WTC11 (cell line): ENCODE measurements around the gene MED22. TPM values are rescaled to one million over a fixed set of nuclear protein-coding genes. Genes with fewer than 3 reads are reported as not detected.

Source experiments
- ATAC-seq: fragments of 200-7000 bp; cut with Tn5 transposase; 2 replicates; pipeline ENCODE4 v1.10.0; 2021; ENCODE audit warnings: mild to moderate bottlenecking, moderate library complexity
- CTCF ChIA-PET: fragments of 300-600 bp; sonication (Branson Sonifier 250); formaldehyde crosslinking; loops from one replicate; lab custom pipeline; 2021; ENCODE audit warnings: antibody characterized with exemption; lab: Charles Lee
- POLR2A ChIA-PET: fragments of 350-600 bp; sonication (Branson Sonifier 250); formaldehyde crosslinking; loops from one replicate; lab custom pipeline; 2021; ENCODE audit warnings: antibody characterized with exemption; lab: Charles Lee
- DNase-seq: peaks from one replicate; pipeline ENCODE4 v3.0.0; 2021; ENCODE audit warnings: low spot score
- H3K27ac Mint-ChIP-seq: 2 replicates; pipeline ENCODE4 v1.8.0; 2021; ENCODE audit warnings: mixed read lengths
- H3K27me3 Mint-ChIP-seq: 2 replicates; pipeline ENCODE4 v1.8.0; 2021; ENCODE audit warnings: low read depth, mild to moderate bottlenecking, moderate library complexity, mixed read lengths
- H3K36me3 Mint-ChIP-seq: 2 replicates; pipeline ENCODE4 v1.8.0; 2021; ENCODE audit warnings: mixed read lengths
- H3K4me1 Mint-ChIP-seq: 2 replicates; pipeline ENCODE4 v1.8.0; 2022; ENCODE audit warnings: mixed read lengths
- H3K4me3 Mint-ChIP-seq: 2 replicates; pipeline ENCODE4 v1.8.0; 2021; ENCODE audit warnings: mild to moderate bottlenecking, moderate library complexity, mixed read lengths
- H3K9me3 Mint-ChIP-seq: 2 replicates; pipeline ENCODE4 v1.8.0; 2021; ENCODE audit warnings: mixed read lengths
- HMGA2 ChIP-seq: fragments of 250-450 bp; sonication (Bioruptor Pico); IDR thresholded peaks from 2 replicates; pipeline ENCODE4 v1.4.0; 2021; ENCODE audit warnings: mild to moderate bottlenecking, moderate library complexity
- RORB ChIP-seq: fragments of 250-450 bp; sonication (Bioruptor Pico); IDR thresholded peaks from 2 replicates; pipeline ENCODE4 v1.9.0; 2021; ENCODE audit warnings: mild to moderate bottlenecking
- SMAD3 ChIP-seq: sonication (generic); formaldehyde crosslinking; IDR thresholded peaks from 2 replicates; pipeline ENCODE4 v1.8.0; 2022; ENCODE audit warnings: missing genetic modification reagents, mild to moderate bottlenecking, borderline replicate concordance
- TEAD4 ChIP-seq: sonication (generic); formaldehyde crosslinking; IDR thresholded peaks from 2 replicates; pipeline ENCODE4 v1.8.0; 2022; ENCODE audit warnings: mild to moderate bottlenecking, missing genetic modification reagents
- ZBTB21 ChIP-seq: sonication (generic); formaldehyde crosslinking; IDR thresholded peaks from 2 replicates; pipeline ENCODE4 v1.8.1; 2023; ENCODE audit warnings: mild to moderate bottlenecking, missing genetic modification reagents, borderline replicate concordance
- ZNF671 ChIP-seq: fragments of 250-450 bp; sonication (Bioruptor Pico); IDR thresholded peaks from 2 replicates; pipeline ENCODE4 v1.8.0; 2021; ENCODE audit warnings: mild to moderate bottlenecking
- total RNA-seq: library from RNA; stranded (reverse); gene quantifications from 3 replicates; pipeline ENCODE4 v1.2.3, GENCODE V29; 2021
- TF ChIP-seq, protein P1 (sequence below): sonication (generic); formaldehyde crosslinking; IDR thresholded peaks from 2 replicates; pipeline ENCODE4 v1.8.1; 2023; ENCODE audit warnings: mild to moderate bottlenecking, missing genetic modification reagents
- TF ChIP-seq, protein P2 (sequence below): sonication (generic); formaldehyde crosslinking; IDR thresholded peaks from 2 replicates; pipeline ENCODE4 v1.8.1; 2023; ENCODE audit warnings: mild to moderate bottlenecking, missing genetic modification reagents
- TF ChIP-seq, protein P3 (sequence below): fragments of 250-450 bp; sonication (Bioruptor Pico); IDR thresholded peaks from 2 replicates; pipeline ENCODE4 v1.9.0; 2021; ENCODE audit warnings: mild to moderate bottlenecking
- TF ChIP-seq, protein P4 (sequence below): fragments of 250-450 bp; sonication (Bioruptor Pico); IDR thresholded peaks from 2 replicates; pipeline ENCODE4 v1.9.0; 2021; ENCODE audit warnings: mild to moderate bottlenecking, borderline replicate concordance
- TF ChIP-seq, protein P5 (sequence below): fragments of 250-450 bp; sonication (Bioruptor Pico); IDR thresholded peaks from 2 replicates; pipeline ENCODE4 v1.9.0; 2021; ENCODE audit warnings: moderate library complexity, mild to moderate bottlenecking, inconsistent platforms, borderline replicate concordance

MED22 gene
- total RNA-seq, 1 experiment from 2014 or later, result 59.5 TPM

DNA sequence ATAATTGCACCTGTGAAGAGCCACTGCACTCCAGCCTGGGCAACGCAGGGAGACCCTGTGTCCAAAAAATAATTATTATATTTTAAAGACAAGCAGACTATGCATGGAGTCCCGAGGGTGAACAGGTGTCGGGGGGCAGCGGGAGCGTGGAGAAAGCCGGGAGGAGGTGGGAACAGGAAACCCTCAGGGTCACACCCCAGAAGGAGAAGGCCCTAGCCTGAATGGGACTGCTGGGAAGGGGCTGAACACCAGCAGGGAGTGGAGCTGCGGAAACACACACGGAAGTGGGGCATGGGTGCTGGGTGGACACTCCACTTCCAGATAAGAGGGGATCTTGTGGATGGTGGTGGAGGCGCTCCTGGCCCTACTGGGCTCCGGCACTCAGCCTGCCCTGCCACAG, 24.7 kb downstream of the MED22 start (continued):
- TF ChIP-seq TEAD4 (CRISPR knock-in tag) (no peak), ZNF671 (CRISPR knock-in tag) (no peak), ZBTB21 (CRISPR knock-in tag) (no peak), SMAD3 (CRISPR knock-in tag) (no peak)
- TF ChIP-seq, protein P1, sequence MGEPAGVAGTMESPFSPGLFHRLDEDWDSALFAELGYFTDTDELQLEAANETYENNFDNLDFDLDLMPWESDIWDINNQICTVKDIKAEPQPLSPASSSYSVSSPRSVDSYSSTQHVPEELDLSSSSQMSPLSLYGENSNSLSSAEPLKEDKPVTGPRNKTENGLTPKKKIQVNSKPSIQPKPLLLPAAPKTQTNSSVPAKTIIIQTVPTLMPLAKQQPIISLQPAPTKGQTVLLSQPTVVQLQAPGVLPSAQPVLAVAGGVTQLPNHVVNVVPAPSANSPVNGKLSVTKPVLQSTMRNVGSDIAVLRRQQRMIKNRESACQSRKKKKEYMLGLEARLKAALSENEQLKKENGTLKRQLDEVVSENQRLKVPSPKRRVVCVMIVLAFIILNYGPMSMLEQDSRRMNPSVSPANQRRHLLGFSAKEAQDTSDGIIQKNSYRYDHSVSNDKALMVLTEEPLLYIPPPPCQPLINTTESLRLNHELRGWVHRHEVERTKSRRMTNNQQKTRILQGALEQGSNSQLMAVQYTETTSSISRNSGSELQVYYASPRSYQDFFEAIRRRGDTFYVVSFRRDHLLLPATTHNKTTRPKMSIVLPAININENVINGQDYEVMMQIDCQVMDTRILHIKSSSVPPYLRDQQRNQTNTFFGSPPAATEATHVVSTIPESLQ (CRISPR knock-in tag), result no peak
- TF ChIP-seq, protein P2, sequence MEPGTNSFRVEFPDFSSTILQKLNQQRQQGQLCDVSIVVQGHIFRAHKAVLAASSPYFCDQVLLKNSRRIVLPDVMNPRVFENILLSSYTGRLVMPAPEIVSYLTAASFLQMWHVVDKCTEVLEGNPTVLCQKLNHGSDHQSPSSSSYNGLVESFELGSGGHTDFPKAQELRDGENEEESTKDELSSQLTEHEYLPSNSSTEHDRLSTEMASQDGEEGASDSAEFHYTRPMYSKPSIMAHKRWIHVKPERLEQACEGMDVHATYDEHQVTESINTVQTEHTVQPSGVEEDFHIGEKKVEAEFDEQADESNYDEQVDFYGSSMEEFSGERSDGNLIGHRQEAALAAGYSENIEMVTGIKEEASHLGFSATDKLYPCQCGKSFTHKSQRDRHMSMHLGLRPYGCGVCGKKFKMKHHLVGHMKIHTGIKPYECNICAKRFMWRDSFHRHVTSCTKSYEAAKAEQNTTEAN (CRISPR knock-in tag), result no peak

DNA sequence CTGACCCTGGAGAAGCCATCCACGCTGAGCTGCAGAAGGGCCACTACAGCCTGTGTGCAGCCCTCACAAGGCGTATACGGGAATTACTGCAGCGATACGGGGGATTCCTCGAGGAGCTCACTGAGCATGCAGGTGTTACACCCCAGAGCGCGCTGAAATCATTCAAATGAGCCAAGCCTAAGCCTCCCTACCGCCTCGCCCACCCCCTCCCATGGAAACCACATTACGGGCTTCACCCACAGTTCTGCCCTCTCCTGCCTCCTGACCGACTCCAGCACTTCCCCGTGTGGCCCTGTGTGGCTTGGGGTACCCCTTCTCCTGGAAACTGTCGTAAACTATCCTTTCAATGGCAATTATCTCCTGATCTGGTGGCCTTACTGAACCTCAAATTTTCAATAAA, 25.2 kb downstream of the MED22 start:
- TF ChIP-seq RORB (CRISPR knock-in tag) (no peak), ZBTB21 (CRISPR knock-in tag) (no peak), HMGA2 (CRISPR knock-in tag) (no peak), ZNF671 (CRISPR knock-in tag) (no peak)
- TF ChIP-seq, protein P3, sequence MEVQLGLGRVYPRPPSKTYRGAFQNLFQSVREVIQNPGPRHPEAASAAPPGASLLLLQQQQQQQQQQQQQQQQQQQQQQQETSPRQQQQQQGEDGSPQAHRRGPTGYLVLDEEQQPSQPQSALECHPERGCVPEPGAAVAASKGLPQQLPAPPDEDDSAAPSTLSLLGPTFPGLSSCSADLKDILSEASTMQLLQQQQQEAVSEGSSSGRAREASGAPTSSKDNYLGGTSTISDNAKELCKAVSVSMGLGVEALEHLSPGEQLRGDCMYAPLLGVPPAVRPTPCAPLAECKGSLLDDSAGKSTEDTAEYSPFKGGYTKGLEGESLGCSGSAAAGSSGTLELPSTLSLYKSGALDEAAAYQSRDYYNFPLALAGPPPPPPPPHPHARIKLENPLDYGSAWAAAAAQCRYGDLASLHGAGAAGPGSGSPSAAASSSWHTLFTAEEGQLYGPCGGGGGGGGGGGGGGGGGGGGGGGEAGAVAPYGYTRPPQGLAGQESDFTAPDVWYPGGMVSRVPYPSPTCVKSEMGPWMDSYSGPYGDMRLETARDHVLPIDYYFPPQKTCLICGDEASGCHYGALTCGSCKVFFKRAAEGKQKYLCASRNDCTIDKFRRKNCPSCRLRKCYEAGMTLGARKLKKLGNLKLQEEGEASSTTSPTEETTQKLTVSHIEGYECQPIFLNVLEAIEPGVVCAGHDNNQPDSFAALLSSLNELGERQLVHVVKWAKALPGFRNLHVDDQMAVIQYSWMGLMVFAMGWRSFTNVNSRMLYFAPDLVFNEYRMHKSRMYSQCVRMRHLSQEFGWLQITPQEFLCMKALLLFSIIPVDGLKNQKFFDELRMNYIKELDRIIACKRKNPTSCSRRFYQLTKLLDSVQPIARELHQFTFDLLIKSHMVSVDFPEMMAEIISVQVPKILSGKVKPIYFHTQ (CRISPR knock-in tag), result no peak
- TF ChIP-seq, protein P4, sequence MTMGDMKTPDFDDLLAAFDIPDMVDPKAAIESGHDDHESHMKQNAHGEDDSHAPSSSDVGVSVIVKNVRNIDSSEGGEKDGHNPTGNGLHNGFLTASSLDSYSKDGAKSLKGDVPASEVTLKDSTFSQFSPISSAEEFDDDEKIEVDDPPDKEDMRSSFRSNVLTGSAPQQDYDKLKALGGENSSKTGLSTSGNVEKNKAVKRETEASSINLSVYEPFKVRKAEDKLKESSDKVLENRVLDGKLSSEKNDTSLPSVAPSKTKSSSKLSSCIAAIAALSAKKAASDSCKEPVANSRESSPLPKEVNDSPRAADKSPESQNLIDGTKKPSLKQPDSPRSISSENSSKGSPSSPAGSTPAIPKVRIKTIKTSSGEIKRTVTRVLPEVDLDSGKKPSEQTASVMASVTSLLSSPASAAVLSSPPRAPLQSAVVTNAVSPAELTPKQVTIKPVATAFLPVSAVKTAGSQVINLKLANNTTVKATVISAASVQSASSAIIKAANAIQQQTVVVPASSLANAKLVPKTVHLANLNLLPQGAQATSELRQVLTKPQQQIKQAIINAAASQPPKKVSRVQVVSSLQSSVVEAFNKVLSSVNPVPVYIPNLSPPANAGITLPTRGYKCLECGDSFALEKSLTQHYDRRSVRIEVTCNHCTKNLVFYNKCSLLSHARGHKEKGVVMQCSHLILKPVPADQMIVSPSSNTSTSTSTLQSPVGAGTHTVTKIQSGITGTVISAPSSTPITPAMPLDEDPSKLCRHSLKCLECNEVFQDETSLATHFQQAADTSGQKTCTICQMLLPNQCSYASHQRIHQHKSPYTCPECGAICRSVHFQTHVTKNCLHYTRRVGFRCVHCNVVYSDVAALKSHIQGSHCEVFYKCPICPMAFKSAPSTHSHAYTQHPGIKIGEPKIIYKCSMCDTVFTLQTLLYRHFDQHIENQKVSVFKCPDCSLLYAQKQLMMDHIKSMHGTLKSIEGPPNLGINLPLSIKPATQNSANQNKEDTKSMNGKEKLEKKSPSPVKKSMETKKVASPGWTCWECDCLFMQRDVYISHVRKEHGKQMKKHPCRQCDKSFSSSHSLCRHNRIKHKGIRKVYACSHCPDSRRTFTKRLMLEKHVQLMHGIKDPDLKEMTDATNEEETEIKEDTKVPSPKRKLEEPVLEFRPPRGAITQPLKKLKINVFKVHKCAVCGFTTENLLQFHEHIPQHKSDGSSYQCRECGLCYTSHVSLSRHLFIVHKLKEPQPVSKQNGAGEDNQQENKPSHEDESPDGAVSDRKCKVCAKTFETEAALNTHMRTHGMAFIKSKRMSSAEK, result no peak
- TF ChIP-seq, protein P5, sequence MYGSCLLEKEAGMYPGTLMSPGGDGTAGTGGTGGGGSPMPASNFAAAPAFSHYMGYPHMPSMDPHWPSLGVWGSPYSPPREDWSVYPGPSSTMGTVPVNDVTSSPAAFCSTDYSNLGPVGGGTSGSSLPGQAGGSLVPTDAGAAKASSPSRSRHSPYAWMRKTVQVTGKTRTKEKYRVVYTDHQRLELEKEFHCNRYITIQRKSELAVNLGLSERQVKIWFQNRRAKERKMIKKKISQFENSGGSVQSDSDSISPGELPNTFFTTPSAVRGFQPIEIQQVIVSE (CRISPR knock-in tag), result no peak
- no peak for ATAC-seq
- Mint-ChIP-seq H3K27me3 (peaks cover 18% of the 10 kb centered on the region), H3K27ac (no peak overlapping the region), H3K36me3 (peaks cover 12% of the 10 kb centered on the region; the same call in 1 of the 2 replicates), H3K4me3 (no peak overlapping the region), H3K9me3 (peaks cover 29% of the 10 kb centered on the region), H3K4me1 (no peaks in the 10 kb centered on the region)
- CTCF ChIA-PET, result interaction anchor here (0.7 to 1.8 kb wide), 4 partner anchors 20 to 1127 kb away, joined by 3 to 5 read pairs (median 4); no protein-coding TSS in a partner anchor
- no peak for DNase-seq
- POLR2A ChIA-PET, result interaction anchor here (0.7 kb wide), 1 partner anchor 115 kb away, joined by 9 read pairs; no protein-coding TSS in a partner anchor
